Measurements from ENCODE around the gene SCN4B. TPM values are rescaled to one million over a fixed set of nuclear protein-coding genes. Genes with fewer than 3 reads are reported as not detected.
A peak's percentile ranks its signal among the peaks of the same experiment; 100 is the strongest.

The SCN4B gene
- total RNA-seq, 1 donor from 2014 or later: 0.42 TPM

GRCh38 chr11:118171269-118172062 is 18.8 kb upstream of the SCN4B start:
- H3K4me1 Mint-ChIP-seq (ENCODE audit: low read depth): peaks cover 5% of the 10 kb centered on the region
- DNase-seq (ENCODE audit: low spot score): peak; percentile 75
- no peaks in the 10 kb centered on the region for H3K9me3 Mint-ChIP-seq (ENCODE audit: low read depth)
- H3K27me3 Mint-ChIP-seq (ENCODE audit: low read depth): peaks cover 73% of the 10 kb centered on the region
- no peaks in the 10 kb centered on the region for H3K36me3 Mint-ChIP-seq (ENCODE audit: low read depth)
- no peak overlapping the region for H3K27ac Mint-ChIP-seq (ENCODE audit: unreplicated experiment)
- peak; percentile 96 for TF ChIP-seq CTCF (IDR thresholded peaks at IDR 0.05)
- no peak overlapping the region for H3K4me3 Mint-ChIP-seq (ENCODE audit: unreplicated experiment)

GRCh38 chr11:118170882-118171268 is 18.3 kb upstream of the SCN4B start:
- peak; percentile 49 for DNase-seq (ENCODE audit: low spot score)
- Mint-ChIP-seq H3K4me3 (ENCODE audit: unreplicated experiment) (no peak overlapping the region), H3K27me3 (ENCODE audit: low read depth) (peaks cover 67% of the 10 kb centered on the region), H3K36me3 (ENCODE audit: low read depth) (no peaks in the 10 kb centered on the region), H3K4me1 (ENCODE audit: low read depth) (no peaks in the 10 kb centered on the region), H3K27ac (ENCODE audit: unreplicated experiment) (no peak overlapping the region), H3K9me3 (ENCODE audit: low read depth) (no peaks in the 10 kb centered on the region)
- no peak for TF ChIP-seq CTCF (IDR thresholded peaks at IDR 0.05)

GRCh38 chr11:118170231-118170630 is 17.6 kb upstream of the SCN4B start:
- peak; percentile 46 for DNase-seq (ENCODE audit: low spot score)
- Mint-ChIP-seq H3K27ac (ENCODE audit: unreplicated experiment) (no peak overlapping the region), H3K4me3 (ENCODE audit: unreplicated experiment) (no peak overlapping the region)

GRCh38 chr11:118169300-118170140 is 16.9 kb upstream of the SCN4B start:
- peak; percentile 71 for DNase-seq (ENCODE audit: low spot score)
- Mint-ChIP-seq H3K27me3 (ENCODE audit: low read depth) (peaks cover 57% of the 10 kb centered on the region), H3K4me3 (ENCODE audit: unreplicated experiment) (no peak overlapping the region), H3K36me3 (ENCODE audit: low read depth) (no peaks in the 10 kb centered on the region), H3K4me1 (ENCODE audit: low read depth) (no peaks in the 10 kb centered on the region), H3K27ac (ENCODE audit: unreplicated experiment) (no peak overlapping the region), H3K9me3 (ENCODE audit: low read depth) (no peaks in the 10 kb centered on the region)
- TF ChIP-seq CTCF (IDR thresholded peaks at IDR 0.05): no peak

More at GRCh38 chr11:118170231-118170630, 17.6 kb upstream of the SCN4B start:
- TF ChIP-seq CTCF (IDR thresholded peaks at IDR 0.05): no peak
- H3K4me1 Mint-ChIP-seq (ENCODE audit: low read depth): no peaks in the 10 kb centered on the region
- H3K36me3 Mint-ChIP-seq (ENCODE audit: low read depth): no peaks in the 10 kb centered on the region
- H3K9me3 Mint-ChIP-seq (ENCODE audit: low read depth): no peaks in the 10 kb centered on the region
- peaks cover 61% of the 10 kb centered on the region for H3K27me3 Mint-ChIP-seq (ENCODE audit: low read depth)

GRCh38 chr11:118168751-118169150 is 16.1 kb upstream of the SCN4B start:
- Mint-ChIP-seq H3K9me3 (ENCODE audit: low read depth) (no peaks in the 10 kb centered on the region), H3K4me3 (ENCODE audit: unreplicated experiment) (no peak overlapping the region), H3K36me3 (ENCODE audit: low read depth) (no peaks in the 10 kb centered on the region), H3K27ac (ENCODE audit: unreplicated experiment) (no peak overlapping the region), H3K4me1 (ENCODE audit: low read depth) (no peaks in the 10 kb centered on the region), H3K27me3 (ENCODE audit: low read depth) (peaks cover 62% of the 10 kb centered on the region)
- DNase-seq (ENCODE audit: low spot score): peak; percentile 67
- TF ChIP-seq CTCF (IDR thresholded peaks at IDR 0.05): no peak

All from chondrocyte (in vitro differentiated cells).